HL-60 (cell line): ENCODE results near the gene DYNC1I1.

Experiments
- DNase-seq, 2 experiments: peaks; one replicate each; pipeline ENCODE4 v3.0.0-alpha.2; 2010 to 2020; ENCODE audit warnings: low read depth in 1 of 2, low spot score in 1 of 2
- H3K27ac ChIP-seq: fragments of 250-450 bp; sonication (Bioruptor Pico); replicated peaks from 2 replicates; pipeline ENCODE4 v1.5.1; 2020; ENCODE audit warnings: mild to moderate bottlenecking, moderate library complexity
- H3K27me3 ChIP-seq: fragments of 250-450 bp; sonication (Bioruptor Pico); 2 replicates; pipeline ENCODE4 v1.5.1; 2021; ENCODE audit warnings: mild to moderate bottlenecking, moderate library complexity; ENCODE audit not compliant: insufficient read depth, poor library complexity, severe bottlenecking
- H3K4me3 ChIP-seq: replicated peaks from 2 replicates; pipeline ENCODE4 v1.5.1; 2011; ENCODE audit warnings: mild to moderate bottlenecking, control low read depth, low read length; ENCODE audit not compliant: insufficient read depth
- GABPA ChIP-seq: IDR thresholded peaks from 2 replicates; pipeline ENCODE4 v1.6.1; 2012; ENCODE audit warnings: low read depth
- POLR2AphosphoS5 ChIP-seq: IDR thresholded peaks from 2 replicates; pipeline ENCODE4 v1.6.1; 2012; ENCODE audit warnings: low read depth
- SPI1 ChIP-seq: IDR thresholded peaks from 2 replicates; pipeline ENCODE4 v1.6.1; 2012; ENCODE audit warnings: low read depth, mild to moderate bottlenecking, borderline replicate concordance
- TF ChIP-seq, protein P1 (sequence below): IDR thresholded peaks from 2 replicates; pipeline ENCODE4 v1.6.1; 2012; ENCODE audit warnings: low read depth; ENCODE audit not compliant: insufficient replicate concordance
- TF ChIP-seq, protein P2 (sequence below): IDR thresholded peaks from one replicate; pipeline ENCODE4 v1.5.1; 2011; ENCODE audit warnings: low read length, control low read depth, inconsistent platforms; ENCODE audit not compliant: insufficient read depth

Gene DYNC1I1

DNA sequence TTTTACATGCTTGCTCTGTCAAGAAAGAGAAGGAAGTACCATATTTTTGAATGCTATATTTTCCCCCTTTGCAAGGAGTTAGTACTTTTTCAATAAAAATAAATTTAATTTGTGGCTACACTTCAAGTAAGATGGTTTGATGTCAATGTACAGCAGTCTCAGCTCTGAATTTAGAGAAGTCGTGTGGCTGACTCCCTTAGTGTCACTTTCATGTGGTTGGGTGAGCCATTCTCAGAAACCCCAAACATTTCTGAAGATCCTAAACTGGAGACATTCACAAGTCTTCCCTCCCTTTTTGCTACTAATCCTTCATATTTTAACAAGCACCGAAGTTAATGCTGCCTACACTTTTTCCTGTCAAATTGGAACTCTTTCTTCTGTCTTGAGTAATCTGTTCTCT lies 244.4 kb downstream of the DYNC1I1 start:
- Histone ChIP-seq H3K27ac (no peak overlapping the region), H3K4me3 (no peak overlapping the region), H3K27me3 (no peaks in the 10 kb centered on the region)
- TF ChIP-seq POLR2AphosphoS5: no peak
- TF ChIP-seq, protein P1, sequence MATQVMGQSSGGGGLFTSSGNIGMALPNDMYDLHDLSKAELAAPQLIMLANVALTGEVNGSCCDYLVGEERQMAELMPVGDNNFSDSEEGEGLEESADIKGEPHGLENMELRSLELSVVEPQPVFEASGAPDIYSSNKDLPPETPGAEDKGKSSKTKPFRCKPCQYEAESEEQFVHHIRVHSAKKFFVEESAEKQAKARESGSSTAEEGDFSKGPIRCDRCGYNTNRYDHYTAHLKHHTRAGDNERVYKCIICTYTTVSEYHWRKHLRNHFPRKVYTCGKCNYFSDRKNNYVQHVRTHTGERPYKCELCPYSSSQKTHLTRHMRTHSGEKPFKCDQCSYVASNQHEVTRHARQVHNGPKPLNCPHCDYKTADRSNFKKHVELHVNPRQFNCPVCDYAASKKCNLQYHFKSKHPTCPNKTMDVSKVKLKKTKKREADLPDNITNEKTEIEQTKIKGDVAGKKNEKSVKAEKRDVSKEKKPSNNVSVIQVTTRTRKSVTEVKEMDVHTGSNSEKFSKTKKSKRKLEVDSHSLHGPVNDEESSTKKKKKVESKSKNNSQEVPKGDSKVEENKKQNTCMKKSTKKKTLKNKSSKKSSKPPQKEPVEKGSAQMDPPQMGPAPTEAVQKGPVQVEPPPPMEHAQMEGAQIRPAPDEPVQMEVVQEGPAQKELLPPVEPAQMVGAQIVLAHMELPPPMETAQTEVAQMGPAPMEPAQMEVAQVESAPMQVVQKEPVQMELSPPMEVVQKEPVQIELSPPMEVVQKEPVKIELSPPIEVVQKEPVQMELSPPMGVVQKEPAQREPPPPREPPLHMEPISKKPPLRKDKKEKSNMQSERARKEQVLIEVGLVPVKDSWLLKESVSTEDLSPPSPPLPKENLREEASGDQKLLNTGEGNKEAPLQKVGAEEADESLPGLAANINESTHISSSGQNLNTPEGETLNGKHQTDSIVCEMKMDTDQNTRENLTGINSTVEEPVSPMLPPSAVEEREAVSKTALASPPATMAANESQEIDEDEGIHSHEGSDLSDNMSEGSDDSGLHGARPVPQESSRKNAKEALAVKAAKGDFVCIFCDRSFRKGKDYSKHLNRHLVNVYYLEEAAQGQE: no peak
- TF ChIP-seq GABPA: no peak
- TF ChIP-seq, protein P2, sequence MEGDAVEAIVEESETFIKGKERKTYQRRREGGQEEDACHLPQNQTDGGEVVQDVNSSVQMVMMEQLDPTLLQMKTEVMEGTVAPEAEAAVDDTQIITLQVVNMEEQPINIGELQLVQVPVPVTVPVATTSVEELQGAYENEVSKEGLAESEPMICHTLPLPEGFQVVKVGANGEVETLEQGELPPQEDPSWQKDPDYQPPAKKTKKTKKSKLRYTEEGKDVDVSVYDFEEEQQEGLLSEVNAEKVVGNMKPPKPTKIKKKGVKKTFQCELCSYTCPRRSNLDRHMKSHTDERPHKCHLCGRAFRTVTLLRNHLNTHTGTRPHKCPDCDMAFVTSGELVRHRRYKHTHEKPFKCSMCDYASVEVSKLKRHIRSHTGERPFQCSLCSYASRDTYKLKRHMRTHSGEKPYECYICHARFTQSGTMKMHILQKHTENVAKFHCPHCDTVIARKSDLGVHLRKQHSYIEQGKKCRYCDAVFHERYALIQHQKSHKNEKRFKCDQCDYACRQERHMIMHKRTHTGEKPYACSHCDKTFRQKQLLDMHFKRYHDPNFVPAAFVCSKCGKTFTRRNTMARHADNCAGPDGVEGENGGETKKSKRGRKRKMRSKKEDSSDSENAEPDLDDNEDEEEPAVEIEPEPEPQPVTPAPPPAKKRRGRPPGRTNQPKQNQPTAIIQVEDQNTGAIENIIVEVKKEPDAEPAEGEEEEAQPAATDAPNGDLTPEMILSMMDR: no peak
- no peak for TF ChIP-seq SPI1
- DNase-seq: no peak

DNA sequence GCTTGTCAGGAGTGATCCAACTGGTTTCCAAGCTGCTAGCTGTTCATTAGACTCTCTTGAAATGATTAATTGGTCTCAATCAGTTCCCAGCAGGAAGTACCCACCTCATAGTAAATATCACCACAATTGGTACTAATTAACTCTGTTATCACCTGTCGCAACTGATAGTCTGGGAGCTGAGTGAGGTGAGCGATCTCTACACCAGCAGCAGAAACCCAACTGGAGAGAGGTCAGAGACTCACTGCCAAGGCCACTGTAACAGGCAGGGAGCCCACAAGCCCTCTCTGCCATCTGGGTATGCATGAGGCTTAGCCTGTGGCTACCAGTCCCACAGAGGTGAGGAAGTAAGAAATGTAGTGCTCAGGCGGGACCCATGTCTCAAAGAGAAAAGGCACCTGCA lies 245.5 kb downstream of the DYNC1I1 start:
- no peaks in the 10 kb centered on the region for H3K27me3 ChIP-seq
- no peak overlapping the region for H3K27ac ChIP-seq
- TF ChIP-seq SPI1: no peak
- TF ChIP-seq, protein P2: no peak
- TF ChIP-seq, protein P1: no peak
- no peak for TF ChIP-seq POLR2AphosphoS5
- TF ChIP-seq GABPA: no peak
- H3K4me3 ChIP-seq: no peak overlapping the region
- no peak for DNase-seq

DNA sequence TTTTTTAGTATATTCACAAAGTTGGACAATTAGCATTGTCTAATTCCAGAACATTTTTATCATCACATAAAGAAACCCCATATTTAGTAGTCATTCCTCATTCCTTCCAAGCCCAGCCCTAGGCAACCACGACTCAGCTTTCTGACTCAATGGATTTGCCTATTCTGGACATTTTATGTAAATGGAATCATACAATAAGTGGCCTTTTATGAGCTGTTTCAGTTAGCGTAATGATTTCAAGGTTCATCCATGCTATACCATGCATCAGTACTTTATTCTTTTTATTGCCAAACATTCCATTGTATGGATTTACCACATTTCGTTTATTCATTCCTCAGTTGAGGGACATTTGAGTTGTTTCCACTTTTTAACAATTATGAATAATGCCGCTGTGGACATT lies 249.2 kb downstream of the DYNC1I1 start:
- TF ChIP-seq SPI1 (no peak), GABPA (no peak), POLR2AphosphoS5 (no peak)
- TF ChIP-seq, protein P2: no peak
- TF ChIP-seq, protein P1: no peak
- Histone ChIP-seq H3K27ac (no peak overlapping the region), H3K4me3 (no peak overlapping the region), H3K27me3 (no peaks in the 10 kb centered on the region)
- DNase-seq: no peak
